A549 (cell line): ENCODE results near the gene CLMN. TPM values are rescaled to one million over a fixed set of nuclear protein-coding genes. Genes with fewer than 3 reads are reported as not detected.

Experiments used
- ATAC-seq, 2 experiments: fragments of 200-7000 bp in 1 of 2; fragments of >200 bp in 1 of 2; cut with Nextera tagmentation in 1 of 2; cut with Tn5 transposase in 1 of 2; 3 replicates each; pipeline versions ENCODE4 v1.8.0 to v1.9.1; 2018 to 2020; ENCODE audit warnings: mild to moderate bottlenecking in 1 of 2, moderate library complexity in 1 of 2
- CTCF ChIA-PET: fragments of 300-600 bp; sonication (Branson Sonifier 250); formaldehyde crosslinking; extraction: SDS; loops from one replicate; lab custom pipeline; 2021; ENCODE audit warnings: antibody characterized with exemption, inconsistent platforms; lab: Yijun Ruan, JAX
- POLR2A ChIA-PET: fragments of 350-600 bp; formaldehyde crosslinking; extraction: SDS; loops from one replicate; lab custom pipeline; 2021; ENCODE audit warnings: antibody characterized with exemption, inconsistent platforms; lab: Yijun Ruan, JAX
- DNase-seq, 2 experiments: peaks; one replicate each; pipeline versions ENCODE4 v3.0.0 to v3.0.0-alpha.2; 2011 to 2016; ENCODE audit warnings: low read depth in 1 of 2, low spot score in 1 of 2
- FAIRE-seq: peaks from 2 replicates; lab custom pipeline; 2011; peaks lifted over from hg19 to GRCh38; lab: Jason Lieb, UNC
- H3K27ac ChIP-seq, 2 experiments: fragments of >200 bp; sonication (Bioruptor Twin); formaldehyde crosslinking; 3 replicates each; pipeline ENCODE4 v1.5.1; 2016 to 2017
- H3K4me1 ChIP-seq: fragments of >200 bp; sonication (Bioruptor Twin); formaldehyde crosslinking; 3 replicates; pipeline ENCODE4 v1.6.1; 2016
- H3K4me2 ChIP-seq: fragments of >200 bp; sonication (Bioruptor Twin); formaldehyde crosslinking; 3 replicates; pipeline ENCODE4 v1.6.1; 2016
- H3K4me3 ChIP-seq: fragments of >200 bp; sonication (Bioruptor Twin); formaldehyde crosslinking; 3 replicates; pipeline ENCODE4 v1.5.1; 2016
- H3K9me3 ChIP-seq: fragments of >200 bp; sonication (Bioruptor Twin); formaldehyde crosslinking; 3 replicates; pipeline ENCODE4 v1.6.1; 2016
- BHLHE40 ChIP-seq: IDR thresholded peaks from 2 replicates; pipeline ENCODE4 v1.6.1; 2012; ENCODE audit warnings: low read depth, low read length, inconsistent platforms
- CHD4 ChIP-seq: fragments of 200-600 bp; sonication (generic); IDR thresholded peaks from 2 replicates; pipeline ENCODE4 v1.6.1; 2016; ENCODE audit warnings: antibody characterized with exemption, mild to moderate bottlenecking, borderline replicate concordance
- EP300 ChIP-seq, 2 experiments: fragments of >200 bp; sonication (Bioruptor Twin); formaldehyde crosslinking; IDR thresholded peaks; 2 replicates in 1 of 2; 3 replicates in 1 of 2; pipeline ENCODE4 v1.6.1; 2016 to 2017
- ESRRA ChIP-seq: fragments of 150-350 bp; IDR thresholded peaks from 2 replicates; pipeline ENCODE4 v1.6.1; 2014; ENCODE audit warnings: mild to moderate bottlenecking, low read length, borderline replicate concordance
- FOSL2 ChIP-seq, 2 experiments: fragments of 450-650 bp in 1 of 2; fragments of >200 bp in 1 of 2; sonication (Bioruptor Twin) in 1 of 2; formaldehyde crosslinking; IDR thresholded peaks; 2 replicates each; pipeline versions ENCODE4 v1.5.0 to v1.6.1; 2016 to 2020; ENCODE audit warnings: mild to moderate bottlenecking in 1 of 2, moderate library complexity in 1 of 2
- FOXS1 ChIP-seq: fragments of 250-450 bp; sonication (Bioruptor Pico); IDR thresholded peaks from 2 replicates; pipeline ENCODE4 v1.5.0; 2020; ENCODE audit warnings: mild to moderate bottlenecking, moderate library complexity
- HES2 ChIP-seq: fragments of >200 bp; sonication (Bioruptor Twin); formaldehyde crosslinking; IDR thresholded peaks from 2 replicates; pipeline ENCODE4 v1.6.1; 2016
- HEYL ChIP-seq: fragments of 250-450 bp; sonication (Bioruptor Pico); IDR thresholded peaks from 2 replicates; pipeline ENCODE4 v1.8.0; 2021; ENCODE audit warnings: mild to moderate bottlenecking, moderate library complexity
- HOXA7 ChIP-seq: fragments of 250-450 bp; sonication (Bioruptor Pico); IDR thresholded peaks from 2 replicates; pipeline ENCODE4 v1.5.0; 2020; ENCODE audit warnings: mild to moderate bottlenecking, moderate library complexity
- HOXB5 ChIP-seq: fragments of 250-450 bp; sonication (Bioruptor Pico); IDR thresholded peaks from 2 replicates; pipeline ENCODE4 v1.5.0; 2020; ENCODE audit warnings: mild to moderate bottlenecking, moderate library complexity
- KDM5A ChIP-seq: fragments of 200-600 bp; sonication (generic); IDR thresholded peaks from 2 replicates; pipeline ENCODE4 v1.6.1; 2016; ENCODE audit warnings: antibody characterized with exemption, mild to moderate bottlenecking
- MAZ ChIP-seq: fragments of 150-350 bp; IDR thresholded peaks from 2 replicates; pipeline ENCODE4 v1.6.1; 2014; ENCODE audit warnings: antibody characterized with exemption, low read depth, low read length, borderline replicate concordance
- MYC ChIP-seq: IDR thresholded peaks from 2 replicates; pipeline ENCODE4 v1.6.1; 2012; ENCODE audit warnings: mild to moderate bottlenecking, inconsistent platforms, low read length, improper control_type of control experiment, borderline replicate concordance
- NPAS2 ChIP-seq: fragments of 250-450 bp; sonication (Bioruptor Pico); IDR thresholded peaks from 2 replicates; pipeline ENCODE4 v1.8.0; 2022; ENCODE audit warnings: mild to moderate bottlenecking, moderate library complexity, borderline replicate concordance
- NR3C1 ChIP-seq: fragments of >200 bp; sonication (Bioruptor Twin); formaldehyde crosslinking; IDR thresholded peaks from 3 replicates; pipeline ENCODE4 v1.6.1; 2017
- PHF8 ChIP-seq: fragments of 200-600 bp; sonication (generic); IDR thresholded peaks from 2 replicates; pipeline ENCODE4 v1.6.1; 2016; ENCODE audit warnings: low read depth, mild to moderate bottlenecking, antibody characterized with exemption, moderate library complexity, borderline replicate concordance
- POLR2AphosphoS2 ChIP-seq: conservative IDR thresholded peaks from 2 replicates; pipeline ENCODE4 v1.6.1; 2012; ENCODE audit warnings: low read length, improper control_type of control experiment, inconsistent platforms
- RAD21 ChIP-seq, 2 experiments: fragments of >200 bp in 1 of 2; sonication (Bioruptor Twin) in 1 of 2; formaldehyde crosslinking in 1 of 2; IDR thresholded peaks in 1 of 2; conservative IDR thresholded peaks in 1 of 2; 2 replicates in 1 of 2; 3 replicates in 1 of 2; pipeline ENCODE4 v1.6.1; 2012 to 2018; ENCODE audit warnings: inconsistent platforms in 1 of 2
- RARB ChIP-seq: fragments of 250-450 bp; sonication (Bioruptor Pico); IDR thresholded peaks from 2 replicates; pipeline ENCODE4 v1.8.0; 2021; ENCODE audit warnings: mild to moderate bottlenecking, moderate library complexity
- RFX5 ChIP-seq: fragments of 450-650 bp; IDR thresholded peaks from 2 replicates; pipeline ENCODE4 v1.7.1; 2014; ENCODE audit warnings: antibody characterized with exemption, mild to moderate bottlenecking, moderate library complexity
- SREBF2 ChIP-seq: fragments of 450-650 bp; IDR thresholded peaks from 2 replicates; pipeline ENCODE4 v1.6.1; 2014; ENCODE audit warnings: mild to moderate bottlenecking, moderate library complexity
- TFCP2L1 ChIP-seq: fragments of 250-450 bp; sonication (Bioruptor Pico); IDR thresholded peaks from 2 replicates; pipeline ENCODE4 v1.5.0; 2021; ENCODE audit warnings: mild to moderate bottlenecking
- WGBS: methylation state at CpG from one replicate; pipeline ENCODE4 v1.1.6; 2017; ENCODE audit errors: missing lambda C conversion rate; 5-methylcytosine and 5-hydroxymethylcytosine counted together
- polyA plus RNA-seq, 4 experiments: library from polyadenylated mRNA; depleted of rRNA in 3 of 4; stranded (reverse); fragments of >200 nt; fragmentation: RNase III in 1 of 4; extraction: RNeasy Plus Mini Kit Qiagen cat#74134 plus additional on column Dnase treatment in 1 of 4; gene quantifications; 2 replicates in 3 of 4; 3 replicates in 1 of 4; pipeline ENCODE4 v1.2.3, GENCODE V29; 2011 to 2017
- TF ChIP-seq, protein P1 (sequence below): fragments of 200-600 bp; sonication (generic); IDR thresholded peaks from 2 replicates; pipeline ENCODE4 v1.6.1; 2016; ENCODE audit warnings: antibody characterized with exemption, mild to moderate bottlenecking, moderate library complexity

Gene CLMN
- polyA plus RNA-seq, 2 of the 4 experiments (the other 2 are of a cell fraction) = 2.9 to 10.6 TPM

GRCh38 chr14:95142208-95142607 is 177.5 kb downstream of the CLMN start:
- H3K4me1 ChIP-seq = peaks cover 38% of the 10 kb centered on the region; the same call in 2 of the 3 replicates
- no peak overlapping the region for H3K27ac ChIP-seq
- ATAC-seq (no peak), FAIRE-seq (no peak), DNase-seq (no peak)
- H3K4me2 ChIP-seq = no peak overlapping the region
- peaks cover 13% of the 10 kb centered on the region for H3K9me3 ChIP-seq
- ChIA-PET CTCF (no interaction called here), POLR2A (no interaction called here)
- no peak overlapping the region for H3K4me3 ChIP-seq
- 98% methylated on average over 2 of the region's 2 CpGs for WGBS
- no peak for TF ChIP-seq FOXS1 (CRISPR knock-in tag)
- no peak for TF ChIP-seq EP300 (IDR thresholded peaks at IDR 0.05)
- no peak for TF ChIP-seq PHF8
- TF ChIP-seq CHD4 = no peak
- TF ChIP-seq HOXB5 (CRISPR knock-in tag) = no peak
- TF ChIP-seq HES2 = no peak
- TF ChIP-seq MAZ = no peak
- TF ChIP-seq RAD21 (conservative IDR thresholded peaks at IDR 0.05 in 1 of 2, IDR thresholded peaks at IDR 0.05 in 1 of 2) = no peak
- no peak for TF ChIP-seq ESRRA
- TF ChIP-seq RFX5 = no peak
- no peak for TF ChIP-seq SREBF2
- no peak for TF ChIP-seq HEYL
- no peak for TF ChIP-seq NPAS2
- TF ChIP-seq MYC = no peak
- TF ChIP-seq, protein P1, sequence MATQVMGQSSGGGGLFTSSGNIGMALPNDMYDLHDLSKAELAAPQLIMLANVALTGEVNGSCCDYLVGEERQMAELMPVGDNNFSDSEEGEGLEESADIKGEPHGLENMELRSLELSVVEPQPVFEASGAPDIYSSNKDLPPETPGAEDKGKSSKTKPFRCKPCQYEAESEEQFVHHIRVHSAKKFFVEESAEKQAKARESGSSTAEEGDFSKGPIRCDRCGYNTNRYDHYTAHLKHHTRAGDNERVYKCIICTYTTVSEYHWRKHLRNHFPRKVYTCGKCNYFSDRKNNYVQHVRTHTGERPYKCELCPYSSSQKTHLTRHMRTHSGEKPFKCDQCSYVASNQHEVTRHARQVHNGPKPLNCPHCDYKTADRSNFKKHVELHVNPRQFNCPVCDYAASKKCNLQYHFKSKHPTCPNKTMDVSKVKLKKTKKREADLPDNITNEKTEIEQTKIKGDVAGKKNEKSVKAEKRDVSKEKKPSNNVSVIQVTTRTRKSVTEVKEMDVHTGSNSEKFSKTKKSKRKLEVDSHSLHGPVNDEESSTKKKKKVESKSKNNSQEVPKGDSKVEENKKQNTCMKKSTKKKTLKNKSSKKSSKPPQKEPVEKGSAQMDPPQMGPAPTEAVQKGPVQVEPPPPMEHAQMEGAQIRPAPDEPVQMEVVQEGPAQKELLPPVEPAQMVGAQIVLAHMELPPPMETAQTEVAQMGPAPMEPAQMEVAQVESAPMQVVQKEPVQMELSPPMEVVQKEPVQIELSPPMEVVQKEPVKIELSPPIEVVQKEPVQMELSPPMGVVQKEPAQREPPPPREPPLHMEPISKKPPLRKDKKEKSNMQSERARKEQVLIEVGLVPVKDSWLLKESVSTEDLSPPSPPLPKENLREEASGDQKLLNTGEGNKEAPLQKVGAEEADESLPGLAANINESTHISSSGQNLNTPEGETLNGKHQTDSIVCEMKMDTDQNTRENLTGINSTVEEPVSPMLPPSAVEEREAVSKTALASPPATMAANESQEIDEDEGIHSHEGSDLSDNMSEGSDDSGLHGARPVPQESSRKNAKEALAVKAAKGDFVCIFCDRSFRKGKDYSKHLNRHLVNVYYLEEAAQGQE = no peak
- TF ChIP-seq KDM5A = no peak
- no peak for TF ChIP-seq FOSL2 (IDR thresholded peaks at IDR 0.05)
- TF ChIP-seq FOSL2 (CRISPR knock-in tag; IDR thresholded peaks at IDR 0.05) = no peak

GRCh38 chr14:95141684-95142083 is 178.0 kb downstream of the CLMN start:
- no peak for DNase-seq
- no peak for ATAC-seq
- no peak overlapping the region for H3K27ac ChIP-seq
- no peak overlapping the region for H3K4me3 ChIP-seq
- H3K4me2 ChIP-seq = no peak overlapping the region
- CTCF ChIA-PET = no interaction called here
- 58% methylated on average over 1 of the region's 1 CpG for WGBS
- no peak for FAIRE-seq
- TF ChIP-seq, protein P1 = no peak
- no peak for TF ChIP-seq HOXB5 (CRISPR knock-in tag)
- no peak for TF ChIP-seq POLR2AphosphoS2
- no peak for TF ChIP-seq HOXA7 (CRISPR knock-in tag)
- TF ChIP-seq TFCP2L1 = no peak
- TF ChIP-seq BHLHE40 = no peak
- TF ChIP-seq RARB (CRISPR knock-in tag) = no peak
- no peak for TF ChIP-seq NR3C1
- H3K4me1 ChIP-seq = peaks cover 38% of the 10 kb centered on the region; the same call in 2 of the 3 replicates
- peaks cover 13% of the 10 kb centered on the region for H3K9me3 ChIP-seq
- POLR2A ChIA-PET = no interaction called here
